Activated naive CD4-positive, alpha-beta T cell (primary cell): ENCODE data around the gene STX1A.
"Not testable (repeated sequence)": the region's sequence is repeated elsewhere in the genome, so short reads cannot be mapped to it uniquely, and the experiment has no call there.

Source experiments
- DNase-seq, 4 experiments: peaks; one replicate each; lab custom pipeline; 2025; lab: John Stamatoyannopoulos, UW

STX1A gene

DNA sequence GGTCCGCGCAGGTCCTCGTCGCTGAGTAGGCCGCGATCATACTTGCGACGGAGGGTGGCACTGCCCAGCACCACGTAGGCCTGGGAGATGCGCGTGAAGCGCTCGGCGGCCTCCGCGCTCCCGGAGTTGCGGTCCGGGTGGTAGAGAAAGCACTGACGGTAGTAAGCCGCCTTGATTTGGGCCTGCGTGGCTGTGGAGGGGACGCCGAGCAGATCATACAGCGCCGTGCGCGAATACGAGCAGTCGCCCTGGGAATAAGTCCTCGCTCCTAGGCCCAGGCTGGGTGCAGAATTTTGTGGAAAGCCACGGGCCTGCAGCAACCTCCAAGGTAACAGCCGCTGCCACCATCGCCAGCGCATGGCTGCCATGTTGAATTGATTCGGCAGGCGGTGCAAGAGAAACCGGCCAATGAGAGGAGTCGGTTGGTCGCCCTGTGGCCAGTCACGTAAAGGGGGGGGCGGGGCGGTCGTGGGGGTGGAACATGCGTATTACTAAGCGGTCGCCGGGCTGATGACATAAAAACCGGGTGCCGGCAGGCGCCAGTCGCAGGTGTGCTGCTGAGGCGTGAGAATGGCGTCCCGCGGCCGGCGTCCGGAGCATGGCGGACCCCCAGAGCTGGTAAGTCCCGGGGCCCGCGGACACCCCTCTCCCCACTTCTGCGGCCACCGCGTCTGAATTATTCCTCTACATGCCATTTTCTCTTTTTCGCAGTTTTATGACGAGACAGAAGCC, 36.2 kb downstream of the STX1A start, which contains the start of the genes BUD23 and DNAJC30:
Gene BUD23 (plus strand): TSS at position 542 of the 732 bp plus-strand sequence. CDS start 29 bp downstream, at position 571.
Gene DNAJC30 (minus strand): TSS at position 398 of the 732 bp plus-strand sequence. CDS start 30 bp downstream, at position 368.
- DNase-seq, result peak; percentile 88 to 96 (median 95)

GRCh38 chr7:73682745-73683055, 36.8 kb downstream of the STX1A start:
- no peak for DNase-seq

DNA sequence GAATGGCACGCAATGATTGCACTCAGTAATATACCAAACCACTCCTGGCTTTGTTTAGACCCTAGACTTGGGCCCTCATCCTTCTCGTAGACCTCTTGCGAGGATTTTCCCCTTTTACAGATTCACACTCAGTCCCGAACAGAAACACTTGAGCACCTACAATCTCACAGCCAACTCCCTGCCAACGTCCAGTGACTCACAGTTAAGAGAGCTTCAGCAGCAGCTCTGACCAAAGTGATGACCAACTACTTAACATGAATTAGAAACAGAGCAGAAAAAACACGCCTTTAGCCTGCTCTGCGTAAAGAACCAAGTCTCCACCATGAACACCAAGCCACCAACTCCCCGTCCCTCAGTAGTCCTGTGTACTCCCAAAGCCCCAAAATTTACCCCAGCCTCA, 38.4 kb downstream of the STX1A start:
- no peak for DNase-seq

DNA sequence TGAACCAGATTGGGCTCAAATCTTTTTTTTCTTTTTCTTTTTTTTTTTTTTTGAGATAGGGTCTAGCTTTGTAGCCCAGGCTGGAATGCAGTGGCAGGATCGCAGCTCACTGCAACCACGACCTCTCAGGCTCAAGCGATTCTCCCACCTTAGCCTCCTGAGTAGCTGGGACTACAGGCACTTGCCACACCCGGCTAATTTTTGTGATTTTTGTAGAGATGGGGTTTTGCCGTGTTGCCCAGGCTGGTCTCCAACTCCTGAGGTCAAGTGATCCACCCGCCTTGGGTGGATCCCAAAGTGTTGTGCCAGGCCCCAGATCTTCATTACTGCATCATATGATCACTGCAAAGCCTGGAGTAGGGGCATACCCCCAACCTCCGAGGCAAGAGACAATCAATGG, 39.0 kb downstream of the STX1A start:
- no peak for DNase-seq

DNA sequence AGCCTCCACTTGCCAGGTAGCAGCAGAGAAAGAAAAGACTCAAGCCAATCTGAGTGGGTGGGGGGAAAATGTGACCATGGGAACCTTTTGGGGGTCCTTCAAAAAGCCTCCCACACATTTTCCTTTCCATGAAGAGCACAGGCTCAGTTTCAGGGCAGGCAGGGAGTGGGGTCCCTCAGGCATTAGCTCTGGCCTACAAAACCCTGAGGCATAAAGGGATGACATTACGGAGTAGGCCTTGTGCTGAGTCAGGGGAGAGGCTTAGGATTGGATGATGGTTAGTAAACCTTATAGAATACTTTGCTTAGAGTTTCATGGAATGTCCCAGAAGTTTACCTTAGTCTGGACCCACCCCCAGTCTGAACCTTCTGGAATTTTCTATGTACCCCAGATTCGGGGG, 39.8 kb downstream of the STX1A start:
- no peak for DNase-seq

- no peak for DNase-seq
These were observed 40.6 kb downstream of the STX1A start for GRCh38 chr7:73678862-73679261.

GRCh38 chr7:73676062-73676461, 43.4 kb downstream of the STX1A start:
- DNase-seq, result not testable (repeated sequence)

DNA sequence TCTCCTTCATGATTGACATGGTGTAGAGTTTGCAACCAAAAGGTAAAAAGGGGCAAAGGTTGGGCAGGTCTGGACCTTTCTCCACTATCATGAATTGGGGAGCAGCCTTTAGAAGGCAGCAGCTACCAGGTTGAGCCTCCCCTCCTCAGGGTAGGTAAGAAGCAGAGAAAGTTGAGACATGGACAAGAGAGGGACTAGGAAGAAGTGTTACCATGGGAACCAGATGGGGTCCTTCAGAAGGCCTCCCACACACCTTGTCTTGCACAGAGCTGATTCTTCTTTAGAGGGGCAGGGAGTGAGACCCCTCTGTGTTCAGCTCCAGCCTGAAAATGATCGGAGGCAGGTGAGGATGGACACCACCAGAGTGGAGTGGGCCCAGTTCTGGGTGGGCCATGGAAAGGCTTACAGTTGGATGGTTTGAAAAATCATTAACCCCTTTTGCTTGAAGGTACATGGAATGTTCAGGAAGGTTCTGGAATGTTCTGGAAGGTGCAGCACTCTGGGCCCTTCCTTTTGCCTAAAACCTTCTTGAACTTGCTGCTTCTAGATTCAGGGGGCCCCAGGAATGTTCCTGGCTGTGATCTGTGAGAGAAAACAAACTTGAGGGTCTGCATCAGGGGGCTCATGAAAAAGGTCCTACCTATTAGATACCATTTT, 44.9 kb downstream of the STX1A start:
- no peak for DNase-seq

DNA sequence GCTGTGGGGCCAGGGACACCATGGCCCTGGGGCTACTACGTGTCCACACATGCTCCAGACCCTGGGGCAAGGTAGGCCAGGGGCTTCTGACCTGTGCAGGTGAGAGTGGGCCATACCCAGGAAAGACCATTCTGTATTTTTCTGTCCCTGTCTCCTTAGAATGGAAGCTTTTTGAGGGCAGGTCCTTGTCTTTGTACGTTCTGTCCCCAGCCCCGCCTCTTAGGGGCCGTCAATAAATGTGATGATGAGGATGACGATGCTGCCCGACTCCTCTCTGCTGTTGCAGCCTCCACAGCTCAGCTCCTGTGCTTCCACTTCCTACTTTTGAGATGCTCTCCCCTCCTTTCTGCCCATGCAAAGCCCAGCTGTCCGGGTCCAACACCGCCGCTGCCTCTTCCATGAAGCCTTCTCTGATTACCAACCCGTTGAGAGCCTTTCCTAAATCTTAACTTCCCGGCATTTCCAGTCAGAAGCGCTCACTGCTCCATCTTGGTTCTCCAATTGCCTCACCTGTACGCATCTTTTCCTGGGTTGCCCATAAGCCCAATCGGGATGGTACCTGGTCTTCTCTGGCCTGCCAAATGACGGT, 47.5 kb downstream of the STX1A start:
- no peak for DNase-seq

- no peak for DNase-seq
These were observed 48.2 kb downstream of the STX1A start for GRCh38 chr7:73671322-73671661.

DNA sequence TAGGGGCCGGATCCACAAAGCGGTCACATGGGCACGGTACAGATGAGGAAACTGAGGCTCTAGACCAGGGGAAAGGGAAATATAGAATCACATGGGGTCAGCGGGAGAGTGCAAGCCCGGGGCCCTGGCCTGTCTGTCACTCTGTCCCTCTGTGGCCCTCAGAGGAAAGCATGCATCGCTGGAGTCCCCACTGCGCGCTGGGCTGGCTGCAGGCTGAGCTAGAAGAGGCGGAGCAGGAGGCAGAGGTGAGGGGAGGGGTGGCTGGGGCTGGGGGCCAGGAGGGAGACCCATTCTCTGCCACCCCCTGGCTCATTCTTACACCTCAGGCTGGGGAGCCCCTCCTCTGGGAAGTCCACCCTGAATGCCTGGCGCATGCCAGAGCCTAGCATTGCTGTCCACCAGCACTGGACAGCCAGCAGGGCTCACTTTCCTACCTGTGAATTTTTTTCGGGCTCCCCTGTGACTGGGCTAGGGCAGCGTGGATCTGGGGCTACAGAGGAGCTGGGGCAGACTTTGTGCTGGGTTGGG, 49.5 kb downstream of the STX1A start:
- DNase-seq, result no peak

- DNase-seq, result no peak
These were observed 50.2 kb downstream of the STX1A start for GRCh38 chr7:73669288-73669701.

DNA sequence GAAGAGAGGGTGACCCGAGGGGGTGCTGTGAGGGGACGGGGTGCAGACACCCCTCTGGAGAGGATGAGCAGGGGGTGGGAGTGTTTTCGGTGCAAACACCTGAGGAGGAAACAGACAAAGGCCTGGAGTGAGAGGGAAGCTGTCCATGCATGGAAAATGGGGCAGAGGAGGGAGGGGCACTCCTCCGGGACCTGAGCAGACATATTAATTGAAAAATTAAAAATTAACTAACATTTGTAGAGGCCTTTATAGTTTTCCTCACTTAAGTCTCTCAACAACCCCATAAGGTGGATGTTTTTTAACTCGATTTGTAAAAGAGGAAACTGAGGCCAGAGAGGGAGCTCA, 50.6 kb downstream of the STX1A start:
- no peak for DNase-seq

GRCh38 chr7:73668103-73668885, 51.2 kb downstream of the STX1A start:
- peak in 1 of 4 experiments; percentile 13 for DNase-seq

DNA sequence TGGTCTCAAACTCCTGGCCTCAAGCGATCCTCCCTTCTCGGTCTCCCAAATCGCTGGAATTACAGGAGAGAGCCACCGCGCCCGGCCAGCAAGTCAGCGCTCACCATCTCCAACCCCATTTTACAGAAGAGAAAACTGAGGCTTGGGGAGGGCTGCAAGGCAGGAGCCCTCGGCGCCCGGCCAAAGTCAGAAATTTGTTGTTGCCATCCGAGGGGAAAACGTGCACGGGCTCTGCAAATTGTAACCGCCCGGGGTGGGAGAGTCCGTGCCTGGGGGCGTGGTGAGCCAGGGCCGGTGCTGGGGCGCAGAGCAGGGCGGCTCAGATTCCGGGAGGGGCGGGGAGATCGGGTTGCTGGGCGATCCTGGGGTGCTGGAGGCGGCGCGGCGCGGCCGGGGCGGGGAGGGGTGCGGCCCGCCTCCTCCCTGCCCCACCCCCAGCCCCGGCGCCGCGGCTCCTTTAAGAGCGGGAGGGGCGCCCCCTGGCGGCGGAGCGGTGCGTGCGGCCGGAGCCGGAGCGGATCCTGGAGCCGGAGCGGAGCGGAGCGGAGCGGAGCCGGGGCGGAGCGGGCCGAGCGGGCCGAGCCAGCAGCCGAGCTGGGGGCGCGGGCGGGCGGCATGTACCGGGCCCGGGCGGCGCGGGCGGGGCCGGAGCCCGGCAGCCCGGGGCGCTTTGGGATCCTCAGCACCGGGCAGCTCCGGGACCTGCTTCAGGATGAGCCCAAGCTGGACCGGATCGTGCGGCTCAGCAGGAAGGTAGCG, 51.9 kb downstream of the STX1A start, which contains the start of gene VPS37D:
Gene VPS37D (plus strand): TSS at position 488 of the 759 bp plus-strand sequence. CDS start 128 bp downstream, at position 616.
- peak; percentile 78 to 96 (median 88) for DNase-seq

GRCh38 chr7:73663033-73663432, 56.4 kb downstream of the STX1A start:
- no peak for DNase-seq

- DNase-seq, result not testable (repeated sequence)
These were observed 58.9 kb downstream of the STX1A start for GRCh38 chr7:73660594-73660993.

- no peak for DNase-seq
These were observed 59.5 kb downstream of the STX1A start for GRCh38 chr7:73659983-73660382.

DNA sequence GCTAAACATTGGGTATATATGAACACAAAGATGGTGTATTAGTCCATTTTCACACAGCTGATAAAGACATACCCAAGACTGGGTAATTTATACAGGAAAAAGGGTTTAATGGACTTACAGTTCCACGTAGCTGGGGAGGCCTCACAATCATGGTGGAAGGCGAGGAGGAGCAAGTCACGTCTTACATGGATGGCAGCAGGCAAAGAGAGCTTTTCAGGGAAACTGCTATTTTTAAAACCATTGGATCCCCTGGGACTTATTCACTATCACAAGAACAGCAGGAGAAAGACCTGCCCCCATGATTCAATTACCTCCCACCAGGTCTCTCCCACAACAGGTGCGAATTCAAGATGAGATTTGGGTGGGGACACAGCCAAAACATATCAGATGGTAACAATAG, 64.2 kb downstream of the STX1A start:
- DNase-seq, result not testable (repeated sequence)

DNA sequence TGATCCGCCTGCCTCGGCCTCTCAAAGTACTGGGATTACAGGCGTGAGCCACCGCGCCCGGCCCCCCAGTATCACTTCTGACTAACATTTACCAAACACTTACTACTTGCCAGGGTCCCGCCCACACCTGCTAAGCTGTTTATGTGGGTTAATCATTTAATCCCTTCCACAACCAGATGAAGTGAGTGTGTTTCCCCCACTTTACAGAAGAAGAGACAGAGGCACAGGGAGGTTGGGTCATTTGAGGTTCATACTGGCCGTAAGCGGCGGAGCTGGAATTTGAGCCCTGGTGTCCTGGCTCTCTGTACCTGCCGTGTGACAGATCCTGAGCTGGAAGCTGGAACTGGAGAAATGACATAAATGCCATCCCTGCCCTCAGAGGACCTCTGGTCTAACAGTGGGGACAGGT, 66.9 kb downstream of the STX1A start:
- DNase-seq, result no peak

DNA sequence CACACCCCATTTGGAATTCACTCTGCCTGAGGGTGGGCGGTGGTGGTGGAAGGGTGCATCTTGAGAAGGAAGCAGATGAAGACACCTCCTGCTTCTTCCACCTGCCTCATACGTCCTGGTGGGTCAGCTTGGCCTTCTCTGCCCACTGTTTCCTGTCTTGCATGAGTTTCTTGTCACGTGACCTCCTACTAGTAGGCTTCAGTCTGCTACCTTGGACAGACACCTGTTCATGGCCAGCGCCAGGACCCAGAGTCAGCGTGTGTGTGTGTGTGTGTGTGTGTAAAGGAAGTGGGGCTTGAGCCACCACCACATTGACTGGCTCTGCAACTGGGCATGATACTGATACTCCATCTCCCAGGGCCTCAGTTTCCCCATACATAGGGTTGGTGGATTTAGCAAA, 68.9 kb downstream of the STX1A start:
- no peak for DNase-seq
